Measurements from ENCODE around the gene MINDY4B.

The MINDY4B gene

GRCh38 chr3:150905339-150905738, at the start of gene MINDY4B:
TSS of gene MINDY4B (minus strand) at chr3:150905439. CDS start at chr3:150905439, 0 bp downstream.
- no peak for DNase-seq

- DNase-seq, result no peak
Measured at GRCh38 chr3:150951923-150952322, 46.7 kb upstream of the MINDY4B start.

- DNase-seq, result no peak
Measured at GRCh38 chr3:150945226-150946032, 40.2 kb upstream of the MINDY4B start.

- DNase-seq, result no peak
Measured at GRCh38 chr3:150942221-150942620, 37.0 kb upstream of the MINDY4B start.

- DNase-seq, result no peak
Measured at GRCh38 chr3:150936693-150937092, 31.5 kb upstream of the MINDY4B start.

GRCh38 chr3:150933473-150933995, 28.3 kb upstream of the MINDY4B start:
- no peak for DNase-seq

- no peak for DNase-seq
Measured at GRCh38 chr3:150931745-150932144, 26.5 kb upstream of the MINDY4B start.

- no peak for DNase-seq
Measured at GRCh38 chr3:150930839-150931238, 25.6 kb upstream of the MINDY4B start.

GRCh38 chr3:150928234-150928633, 23.0 kb upstream of the MINDY4B start:
- DNase-seq, result no peak

- no peak for DNase-seq
Measured at GRCh38 chr3:150926328-150926727, 21.1 kb upstream of the MINDY4B start.

- DNase-seq, result peak; percentile 3
Measured at GRCh38 chr3:150925751-150926201, 20.5 kb upstream of the MINDY4B start.

- DNase-seq, result no peak
Measured at GRCh38 chr3:150922611-150923010, 17.4 kb upstream of the MINDY4B start.

- DNase-seq, result no peak
Measured at GRCh38 chr3:150921209-150921608, 16.0 kb upstream of the MINDY4B start.

- DNase-seq, result no peak
Measured at GRCh38 chr3:150920236-150920635, 15.0 kb upstream of the MINDY4B start.

- no peak for DNase-seq
Measured at GRCh38 chr3:150917951-150918350, 12.7 kb upstream of the MINDY4B start.

GRCh38 chr3:150913133-150913922, 8.1 kb upstream of the MINDY4B start:
- no peak for DNase-seq

GRCh38 chr3:150912501-150912900, 7.3 kb upstream of the MINDY4B start:
- DNase-seq, result no peak

GRCh38 chr3:150911771-150912170, 6.5 kb upstream of the MINDY4B start:
- no peak for DNase-seq

- no peak for DNase-seq
Measured at GRCh38 chr3:150906461-150906860, 1.2 kb upstream of the MINDY4B start.

- DNase-seq, result no peak
Measured at GRCh38 chr3:150905746-150906145, 507 bp upstream of the MINDY4B start.

- no peak for DNase-seq
Measured at GRCh38 chr3:150902988-150903387, 2.3 kb downstream of the MINDY4B start.

- DNase-seq, result no peak
Measured at GRCh38 chr3:150901793-150902192, 3.4 kb downstream of the MINDY4B start.

GRCh38 chr3:150899141-150899540, 6.1 kb downstream of the MINDY4B start:
- no peak for DNase-seq
